ENCODE results near the gene ARMC6.

ARMC6 gene

DNA sequence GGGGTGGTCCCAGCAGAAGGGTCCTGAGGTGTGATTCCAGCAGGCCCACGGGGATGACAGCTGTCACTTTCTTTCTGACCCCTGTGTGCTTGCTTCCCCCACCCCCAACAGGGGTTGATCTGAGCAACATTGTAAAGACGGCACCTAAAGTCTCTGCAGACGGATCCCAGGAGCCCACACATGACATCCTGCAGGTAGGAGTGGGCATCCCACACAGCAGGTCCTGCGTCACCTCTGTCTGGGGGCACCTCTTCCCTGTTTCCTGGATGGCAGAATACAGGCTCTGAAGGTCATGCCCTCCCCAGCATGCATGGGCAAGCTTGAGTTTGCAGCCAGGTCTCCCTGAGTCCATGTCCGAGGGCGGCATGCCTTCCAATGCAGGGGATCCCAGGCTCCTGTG lies 10.5 kb downstream of the ARMC6 start:
- H3K27ac ChIP-seq = peak overlapping the region; percentile 83; the same call in 1 of the 2 replicates
- no peak for TF ChIP-seq CTCF (conservative IDR thresholded peaks at IDR 0.05)

DNA sequence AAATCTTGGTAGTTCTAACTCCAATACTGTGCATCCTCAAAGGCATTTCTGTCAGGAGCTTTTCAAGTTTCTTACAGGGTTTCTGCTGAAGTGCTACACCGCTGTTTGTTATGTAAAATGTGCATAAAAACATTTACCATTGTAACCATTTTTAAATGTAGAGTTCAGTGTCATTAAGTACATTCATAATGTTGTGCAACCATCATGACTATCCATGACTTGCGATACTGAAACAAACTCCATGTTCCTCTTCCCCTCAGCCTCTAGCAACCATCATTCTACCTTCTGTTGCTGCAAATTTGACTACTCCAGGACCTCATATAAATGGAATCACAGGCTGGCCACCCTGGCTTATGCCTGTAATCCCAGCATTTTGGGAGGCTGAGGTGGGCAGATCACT lies 16.0 kb downstream of the ARMC6 start:
- no peak overlapping the region for H3K27ac ChIP-seq
- TF ChIP-seq CTCF (conservative IDR thresholded peaks at IDR 0.05) = no peak

DNA sequence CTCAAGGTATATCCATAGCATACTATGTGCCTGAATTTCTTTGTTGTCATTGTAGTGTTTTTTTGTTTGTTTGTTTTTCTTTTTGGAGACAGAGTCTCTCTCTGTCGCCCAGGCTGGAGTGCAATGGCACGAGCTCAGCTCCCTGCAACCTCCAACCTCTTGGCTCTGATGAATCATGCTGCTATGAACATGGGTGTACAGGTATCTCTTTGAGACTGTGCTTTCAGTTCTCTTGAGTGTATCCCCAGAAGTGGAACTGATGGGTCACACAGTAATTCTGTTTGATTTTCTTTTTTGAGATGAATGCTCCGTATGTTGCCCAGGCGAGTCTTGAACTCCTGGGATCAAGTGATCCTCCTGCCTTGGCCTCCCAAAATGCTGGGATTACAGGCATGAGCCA lies 16.7 kb downstream of the ARMC6 start:
- no peak for TF ChIP-seq CTCF (conservative IDR thresholded peaks at IDR 0.05)
- no peak overlapping the region for H3K27ac ChIP-seq

GRCh38 chr19:19050731-19051130 lies 17.3 kb downstream of the ARMC6 start:
- no peak overlapping the region for H3K27ac ChIP-seq
- TF ChIP-seq CTCF (conservative IDR thresholded peaks at IDR 0.05) = no peak

- no peak for TF ChIP-seq CTCF (conservative IDR thresholded peaks at IDR 0.05)
- H3K27ac ChIP-seq = no peak overlapping the region
These were observed 18.2 kb downstream of the ARMC6 start for GRCh38 chr19:19051478-19052213.

DNA sequence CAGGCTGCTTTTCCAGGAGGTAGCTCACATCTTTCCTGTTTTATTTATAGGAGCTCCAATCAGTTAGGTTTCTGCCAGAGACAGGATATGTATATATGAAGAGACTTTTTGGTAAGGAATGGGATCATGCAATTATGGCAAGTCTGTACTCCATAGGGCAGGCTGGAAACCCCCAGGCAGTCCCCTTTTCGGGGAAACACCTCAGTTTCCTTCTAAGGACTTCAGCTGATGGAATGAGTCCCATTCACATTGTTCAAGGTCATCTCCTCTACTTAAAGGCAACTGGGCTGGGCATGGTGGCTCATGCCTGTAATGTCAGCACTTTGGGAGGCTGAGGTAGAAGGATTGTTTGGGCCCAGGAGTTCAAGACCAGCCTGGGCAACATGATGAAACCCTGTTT lies 19.5 kb downstream of the ARMC6 start:
- H3K27ac ChIP-seq = no peak overlapping the region
- TF ChIP-seq CTCF (conservative IDR thresholded peaks at IDR 0.05) = no peak

DNA sequence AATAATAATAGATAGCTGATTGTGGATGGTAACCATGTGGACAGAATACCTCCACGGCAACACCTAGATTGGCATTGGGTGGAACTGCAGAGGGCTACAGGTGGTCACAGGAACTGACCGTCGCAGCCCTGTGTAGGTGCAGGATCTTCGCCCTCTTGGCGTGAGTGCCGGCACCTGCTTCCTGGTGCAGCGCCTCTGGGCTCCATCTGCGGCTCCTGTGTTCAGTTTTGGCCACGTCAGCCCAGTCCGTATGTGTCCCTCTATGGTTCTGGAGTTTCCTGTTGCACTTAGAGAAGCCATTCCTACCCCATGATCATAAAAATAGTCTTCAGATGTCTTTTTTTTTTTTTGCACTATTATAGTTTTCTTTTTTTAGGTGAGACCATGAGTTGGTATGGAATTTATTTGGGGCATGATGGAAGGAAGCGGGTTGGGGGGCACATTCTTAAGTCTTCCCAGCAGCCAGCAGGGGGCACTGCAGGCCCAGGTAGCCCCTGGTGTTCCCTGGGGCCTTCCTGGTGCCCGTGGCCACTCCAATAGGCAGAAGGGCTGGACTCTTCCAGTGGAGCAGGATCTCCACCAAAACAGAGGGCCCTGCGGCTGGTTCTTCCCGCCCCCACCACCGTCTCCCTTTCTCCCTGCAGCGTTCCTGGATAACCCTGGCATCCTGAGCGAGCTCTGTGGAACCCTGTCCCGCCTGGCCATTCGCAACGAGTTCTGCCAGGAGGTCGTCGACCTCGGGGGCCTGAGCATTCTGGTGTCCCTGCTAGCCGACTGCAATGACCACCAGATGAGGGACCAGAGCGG lies 20.3 kb downstream of the ARMC6 start:
- H3K27ac ChIP-seq = no peak overlapping the region
- peak; percentile 71 for TF ChIP-seq CTCF (conservative IDR thresholded peaks at IDR 0.05)
